GM04504 (cell line): ENCODE results near the gene EMILIN2.
"Not testable (repeated sequence)": the region's sequence is repeated elsewhere in the genome, so short reads cannot be mapped to it uniquely, and the experiment has no call there.

Experiments used
- DNase-seq: peaks from one replicate; pipeline ENCODE4 v3.0.0-alpha.2; 2012; ENCODE audit warnings: low read depth

Gene EMILIN2

GRCh38 chr18:2846636-2847316, at the start of gene EMILIN2:
Gene EMILIN2 (plus strand): TSS chr18:2847006. CDS start chr18:2847189, 183 bp downstream.
- no peak for DNase-seq

GRCh38 chr18:2797951-2798350, 48.9 kb upstream of the EMILIN2 start:
- DNase-seq = no peak

- no peak for DNase-seq
These were observed 47.4 kb upstream of the EMILIN2 start for GRCh38 chr18:2799369-2799768.

GRCh38 chr18:2805970-2806943, 40.5 kb upstream of the EMILIN2 start:
- DNase-seq = no peak

- DNase-seq = not testable (repeated sequence)
These were observed 38.2 kb upstream of the EMILIN2 start for GRCh38 chr18:2808640-2809039.

GRCh38 chr18:2809666-2810183, 37.1 kb upstream of the EMILIN2 start:
- DNase-seq = not testable (repeated sequence)

GRCh38 chr18:2811416-2811815, 35.4 kb upstream of the EMILIN2 start:
- no peak for DNase-seq

- no peak for DNase-seq
These were observed 31.9 kb upstream of the EMILIN2 start for GRCh38 chr18:2814928-2815327.

GRCh38 chr18:2818281-2818680, 28.5 kb upstream of the EMILIN2 start:
- DNase-seq = no peak

- no peak for DNase-seq
These were observed 25.1 kb upstream of the EMILIN2 start for GRCh38 chr18:2821695-2822094.

- DNase-seq = no peak
These were observed 24.4 kb upstream of the EMILIN2 start for GRCh38 chr18:2822213-2822921.

GRCh38 chr18:2823202-2823601, 23.6 kb upstream of the EMILIN2 start:
- no peak for DNase-seq

GRCh38 chr18:2823966-2824365, 22.8 kb upstream of the EMILIN2 start:
- no peak for DNase-seq

GRCh38 chr18:2824865-2825264, 21.9 kb upstream of the EMILIN2 start:
- no peak for DNase-seq

GRCh38 chr18:2825613-2826175, 21.1 kb upstream of the EMILIN2 start:
- no peak for DNase-seq

- no peak for DNase-seq
These were observed 20.2 kb upstream of the EMILIN2 start for GRCh38 chr18:2826581-2826980.

GRCh38 chr18:2827061-2827460, 19.7 kb upstream of the EMILIN2 start:
- DNase-seq = no peak

GRCh38 chr18:2836118-2836517, 10.7 kb upstream of the EMILIN2 start:
- not testable (repeated sequence) for DNase-seq

- not testable (repeated sequence) for DNase-seq
These were observed 9.5 kb upstream of the EMILIN2 start for GRCh38 chr18:2837290-2837689.

- DNase-seq = no peak
These were observed 7.6 kb upstream of the EMILIN2 start for GRCh38 chr18:2839202-2839601.

GRCh38 chr18:2840521-2840920, 6.3 kb upstream of the EMILIN2 start:
- no peak for DNase-seq

- no peak for DNase-seq
These were observed 3.7 kb upstream of the EMILIN2 start for GRCh38 chr18:2843146-2843545.
